H9 (cell line): Measurements from ENCODE around the gene GPR37L1. TPM values are rescaled to one million over a fixed set of nuclear protein-coding genes. Genes with fewer than 3 reads are reported as not detected.

Source experiments
- DNase-seq: peaks from one replicate; pipeline ENCODE4 v3.0.0-alpha.2; 2017
- H2AFZ ChIP-seq: one replicate; pipeline ENCODE4 v1.6.1; 2013; ENCODE audit warnings: mild to moderate bottlenecking, low read length, control low read depth, moderate library complexity
- H2AK5ac ChIP-seq: 2 replicates; pipeline ENCODE4 v1.6.1; 2013; ENCODE audit warnings: low read length, control low read depth, mixed read lengths; ENCODE audit not compliant: insufficient read length
- H2BK120ac ChIP-seq: one replicate; pipeline ENCODE4 v1.6.1; 2013; ENCODE audit warnings: low read depth, mild to moderate bottlenecking, low read length, control low read depth, inconsistent platforms; ENCODE audit not compliant: poor library complexity, severe bottlenecking
- H2BK12ac ChIP-seq: 2 replicates; pipeline ENCODE4 v1.6.1; 2013; ENCODE audit warnings: low read length, control low read depth, mixed read lengths, low read depth; ENCODE audit not compliant: insufficient read length
- H2BK15ac ChIP-seq: 2 replicates; pipeline ENCODE4 v1.6.1; 2013; ENCODE audit warnings: low read depth, low read length, control low read depth
- H2BK20ac ChIP-seq: one replicate; pipeline ENCODE4 v1.6.1; 2013; ENCODE audit warnings: low read depth, mild to moderate bottlenecking, low read length, control low read depth, inconsistent platforms; ENCODE audit not compliant: poor library complexity, severe bottlenecking
- H2BK5ac ChIP-seq: 2 replicates; pipeline ENCODE4 v1.6.1; 2013; ENCODE audit warnings: low read length, control low read depth, mixed read lengths; ENCODE audit not compliant: insufficient read length
- H3K14ac ChIP-seq: 2 replicates; pipeline ENCODE4 v1.6.1; 2013; ENCODE audit warnings: low read length, control low read depth; ENCODE audit not compliant: insufficient read depth
- H3K18ac ChIP-seq: 2 replicates; pipeline ENCODE4 v1.6.1; 2013; ENCODE audit warnings: low read depth, mild to moderate bottlenecking, mixed read lengths, low read length, control low read depth; ENCODE audit not compliant: insufficient read length
- H3K23ac ChIP-seq: 2 replicates; pipeline ENCODE4 v1.6.1; 2013; ENCODE audit warnings: low read length, control low read depth, mixed read lengths, low read depth; ENCODE audit not compliant: insufficient read length
- H3K23me2 ChIP-seq: 2 replicates; pipeline ENCODE4 v1.6.1; 2013; ENCODE audit warnings: low read depth, mild to moderate bottlenecking, mixed read lengths, low read length, control low read depth; ENCODE audit not compliant: insufficient read length, poor library complexity, severe bottlenecking
- H3K27ac ChIP-seq: 2 replicates; pipeline ENCODE4 v1.5.1; 2013; ENCODE audit warnings: low read length, control low read depth, mixed read lengths, low read depth; ENCODE audit not compliant: insufficient read length
- H3K27me3 ChIP-seq: 2 replicates; pipeline ENCODE4 v1.6.1; 2013; ENCODE audit warnings: low read length, control low read depth, inconsistent platforms; ENCODE audit not compliant: insufficient read depth
- H3K4ac ChIP-seq: 2 replicates; pipeline ENCODE4 v1.6.1; 2013; ENCODE audit warnings: low read depth, mild to moderate bottlenecking, control low read depth, inconsistent platforms, low read length, moderate library complexity
- H3K4me1 ChIP-seq: 2 replicates; pipeline ENCODE4 v1.6.1; 2013; ENCODE audit warnings: low read length, control low read depth, inconsistent platforms; ENCODE audit not compliant: insufficient read depth
- H3K4me2 ChIP-seq: 2 replicates; pipeline ENCODE4 v1.6.1; 2013; ENCODE audit warnings: low read length, control low read depth, mixed read lengths; ENCODE audit not compliant: insufficient read length, insufficient read depth
- H3K56ac ChIP-seq: 2 replicates; pipeline ENCODE4 v1.6.1; 2013; ENCODE audit warnings: low read depth, mild to moderate bottlenecking, mixed read lengths, low read length, control low read depth; ENCODE audit not compliant: insufficient read length
- H3K79me1 ChIP-seq: 2 replicates; pipeline ENCODE4 v1.6.1; 2013; ENCODE audit warnings: low read depth, mild to moderate bottlenecking, moderate library complexity, low read length, control low read depth, inconsistent platforms; ENCODE audit not compliant: insufficient read depth, poor library complexity, severe bottlenecking
- H3K79me2 ChIP-seq: 2 replicates; pipeline ENCODE4 v1.6.1; 2013; ENCODE audit warnings: low read length, control low read depth, inconsistent platforms; ENCODE audit not compliant: insufficient read depth
- H3K9ac ChIP-seq: 2 replicates; pipeline ENCODE4 v1.6.1; 2013; ENCODE audit warnings: low read length, control low read depth, mixed read lengths; ENCODE audit not compliant: insufficient read length; ENCODE audit errors: extremely low read depth
- H3K9me3 ChIP-seq: one replicate; pipeline ENCODE4 v1.6.1; 2013; ENCODE audit warnings: low read depth, low read length, inconsistent platforms; ENCODE audit not compliant: control insufficient read depth
- H3T11ph ChIP-seq: one replicate; pipeline ENCODE4 v1.6.1; 2013; ENCODE audit warnings: mild to moderate bottlenecking, low read length, control low read depth, inconsistent platforms
- H4K20me1 ChIP-seq: one replicate; pipeline ENCODE4 v1.6.1; 2013; ENCODE audit not compliant: control insufficient read depth, insufficient read length, insufficient read depth
- H4K5ac ChIP-seq: 2 replicates; pipeline ENCODE4 v1.6.1; 2013; ENCODE audit warnings: low read depth, mild to moderate bottlenecking, mixed read lengths, low read length, control low read depth; ENCODE audit not compliant: insufficient read length
- H4K8ac ChIP-seq: replicated peaks from 2 replicates; pipeline ENCODE4 v1.6.1; 2013; ENCODE audit warnings: low read length, control low read depth, mixed read lengths, low read depth; ENCODE audit not compliant: insufficient read length
- H4K91ac ChIP-seq: 2 replicates; pipeline ENCODE4 v1.6.1; 2013; ENCODE audit warnings: low read depth, mild to moderate bottlenecking, moderate library complexity, mixed read lengths, low read length, control low read depth; ENCODE audit not compliant: insufficient read length
- H3K27ac Mint-ChIP-seq, 3 experiments: 2 replicates in 2 of 3; 3 replicates in 1 of 3; pipeline ENCODE4 v1.8.0; 2020 to 2021; ENCODE audit warnings: mixed read lengths in 3 of 3, mild to moderate bottlenecking in 1 of 3, moderate library complexity in 1 of 3
- H3K27me3 Mint-ChIP-seq: 2 replicates; pipeline ENCODE4 v1.8.0; 2021; ENCODE audit warnings: low read depth, mild to moderate bottlenecking, moderate library complexity, mixed read lengths
- H3K36me3 Mint-ChIP-seq, 3 experiments: 2 replicates in 2 of 3; 3 replicates in 1 of 3; pipeline ENCODE4 v1.8.0; 2020 to 2021; ENCODE audit warnings: low read depth in 3 of 3, mixed read lengths in 3 of 3; ENCODE audit not compliant: insufficient read depth in 1 of 3
- H3K4me1 Mint-ChIP-seq, 2 experiments: 2 replicates each; pipeline ENCODE4 v1.8.0; 2020; ENCODE audit warnings: mixed read lengths in 2 of 2
- H3K4me3 Mint-ChIP-seq, 2 experiments: 2 replicates in 1 of 2; 3 replicates in 1 of 2; pipeline ENCODE4 v1.8.0; 2020 to 2021; ENCODE audit warnings: mild to moderate bottlenecking in 2 of 2, mixed read lengths in 2 of 2, moderate library complexity in 1 of 2
- H3K9me3 Mint-ChIP-seq, 2 experiments: 2 replicates in 1 of 2; 3 replicates in 1 of 2; pipeline ENCODE4 v1.8.0; 2020; ENCODE audit warnings: mild to moderate bottlenecking in 2 of 2, mixed read lengths in 2 of 2, moderate library complexity in 1 of 2
- CTCF ChIP-seq: fragments of 200-600 bp; sonication (generic); conservative IDR thresholded peaks from 3 replicates; pipeline ENCODE4 v1.8.0; 2021; ENCODE audit warnings: antibody characterized with exemption, mild to moderate bottlenecking
- WGBS: extraction: QIAGEN DNeasy Blood & Tissue Kit; methylation state at CpG from one replicate; pipeline ENCODE4 v1.1.7; 2013; ENCODE audit warnings: missing lambda C conversion rate, low lambda C conversion rate, mixed read lengths; ENCODE audit not compliant: insufficient read length; ENCODE audit errors: extremely low coverage; 5-methylcytosine and 5-hydroxymethylcytosine counted together
- total RNA-seq: library from RNA; stranded (reverse); gene quantifications from 2 replicates; pipeline ENCODE4 v1.2.1, GENCODE V29; 2021

The GPR37L1 gene
- total RNA-seq, 1 experiment from 2014 or later = 0.11 TPM

- Histone ChIP-seq H4K91ac (no peak overlapping the region), H3K23ac (no peak overlapping the region), H4K8ac (no peak overlapping the region), H2BK15ac (no peak overlapping the region), H3K56ac (no peak overlapping the region), H3K79me2 (no peaks in the 10 kb centered on the region), H2BK12ac (no peak overlapping the region), H3K9ac (no peak overlapping the region), H2BK20ac (no peak overlapping the region), H3K14ac (no peak overlapping the region), H3K79me1 (no peaks in the 10 kb centered on the region), H3K23me2 (no peaks in the 10 kb centered on the region), H3K4ac (no peak overlapping the region), H3T11ph (no peak overlapping the region), H2AK5ac (no peak overlapping the region), H3K27me3 (no peaks in the 10 kb centered on the region), H4K20me1 (no peaks in the 10 kb centered on the region), H3K4me2 (no peak overlapping the region), H2BK120ac (no peak overlapping the region), H3K18ac (no peak overlapping the region), H3K9me3 (no peaks in the 10 kb centered on the region), H2AFZ (no peak overlapping the region), H2BK5ac (no peak overlapping the region), H4K5ac (no peak overlapping the region), H3K4me1 (peaks cover 13% of the 10 kb centered on the region; the same call in 1 of the 2 replicates), H3K27ac (no peak overlapping the region)
- Mint-ChIP-seq H3K36me3 (no peaks in the 10 kb centered on the region), H3K4me3 (no peak overlapping the region), H3K9me3 (no peaks in the 10 kb centered on the region; a peak in 1 of 5 replicates), H3K27me3 (peaks cover 2% of the 10 kb centered on the region; the same call in 1 of the 2 replicates), H3K4me1 (peaks cover 33 to 44% of the 10 kb centered on the region in 2 experiments), H3K27ac (peak overlapping the region; percentile 21 to 55 (median 40); a peak in 3 of 7 replicates)
- no CpG with 5 or more reads among the region's 6 CpGs for WGBS
- no peak for TF ChIP-seq CTCF
- DNase-seq = no peak
Observed at GRCh38 chr1:202081992-202082391, 40.7 kb upstream of the GPR37L1 start.
